Loucy (cell line): ENCODE measurements around the gene PIGN.

Experiments
- H2AFZ ChIP-seq: fragments of 200-600 bp; sonication (generic); 2 replicates; pipeline ENCODE4 v1.6.0; 2016; ENCODE audit warnings: antibody characterized with exemption, mild to moderate bottlenecking, low read length, moderate library complexity
- H3F3A ChIP-seq: fragments of 200-600 bp; 2 replicates; pipeline ENCODE4 v1.6.0; 2016; ENCODE audit warnings: antibody characterized with exemption, low read depth, mild to moderate bottlenecking
- H3K27me3 ChIP-seq: fragments of 200-600 bp; sonication (generic); 2 replicates; pipeline ENCODE4 v1.6.1; 2014; ENCODE audit warnings: low read length, mild to moderate bottlenecking; ENCODE audit not compliant: insufficient read depth, poor library complexity, severe bottlenecking
- H3K36me3 ChIP-seq: fragments of 200-600 bp; sonication (generic); 2 replicates; pipeline ENCODE4 v1.6.1; 2016; ENCODE audit warnings: low read length; ENCODE audit not compliant: insufficient read depth
- H3K4me1 ChIP-seq: fragments of 200-600 bp; sonication (generic); 2 replicates; pipeline ENCODE4 v1.5.1; 2014; ENCODE audit warnings: low read length, mild to moderate bottlenecking; ENCODE audit not compliant: insufficient read depth, poor library complexity, severe bottlenecking
- H3K4me2 ChIP-seq: fragments of 200-600 bp; sonication (generic); 2 replicates; pipeline ENCODE4 v1.6.0; 2014; ENCODE audit warnings: antibody characterized with exemption, low read length, low read depth, mild to moderate bottlenecking; ENCODE audit not compliant: poor library complexity, severe bottlenecking
- H3K4me3 ChIP-seq: fragments of 200-600 bp; sonication (generic); 2 replicates; pipeline ENCODE4 v1.5.1; 2014; ENCODE audit warnings: low read length, mild to moderate bottlenecking, mixed read lengths; ENCODE audit not compliant: poor library complexity, severe bottlenecking
- H3K79me2 ChIP-seq: fragments of 200-600 bp; sonication (generic); 2 replicates; pipeline ENCODE4 v1.6.1; 2014; ENCODE audit warnings: low read length; ENCODE audit not compliant: insufficient read depth
- H3K9ac ChIP-seq: fragments of 200-600 bp; sonication (generic); 2 replicates; pipeline ENCODE4 v1.6.0; 2014; ENCODE audit warnings: mild to moderate bottlenecking, low read depth, low read length, moderate library complexity; ENCODE audit not compliant: poor library complexity, severe bottlenecking
- H3K9me2 ChIP-seq: fragments of 200-600 bp; sonication (generic); replicated peaks from 2 replicates; pipeline ENCODE4 v1.6.1; 2016; ENCODE audit warnings: low read depth, low read length, mixed read lengths
- H3K9me3 ChIP-seq: fragments of 200-600 bp; sonication (generic); 2 replicates; pipeline ENCODE4 v1.6.1; 2014; ENCODE audit warnings: mild to moderate bottlenecking, antibody characterized with exemption, low read length, low read depth; ENCODE audit not compliant: insufficient read depth
- H4K20me1 ChIP-seq: fragments of 200-600 bp; sonication (generic); 2 replicates; pipeline ENCODE4 v1.6.0; 2014; ENCODE audit warnings: antibody characterized with exemption, low read length, mild to moderate bottlenecking; ENCODE audit not compliant: insufficient read depth, poor library complexity, severe bottlenecking
- EZH2phosphoT487 ChIP-seq: fragments of 200-600 bp; IDR thresholded peaks from 2 replicates; pipeline ENCODE4 v1.6.1; 2018; ENCODE audit warnings: antibody characterized with exemption, mild to moderate bottlenecking, moderate library complexity, borderline replicate concordance
- TF ChIP-seq, protein P1 (sequence below): fragments of 200-600 bp; sonication (generic); conservative IDR thresholded peaks from 2 replicates; pipeline ENCODE4 v1.5.1; 2014; ENCODE audit warnings: mild to moderate bottlenecking, antibody characterized with exemption, low read length

PIGN gene

DNA sequence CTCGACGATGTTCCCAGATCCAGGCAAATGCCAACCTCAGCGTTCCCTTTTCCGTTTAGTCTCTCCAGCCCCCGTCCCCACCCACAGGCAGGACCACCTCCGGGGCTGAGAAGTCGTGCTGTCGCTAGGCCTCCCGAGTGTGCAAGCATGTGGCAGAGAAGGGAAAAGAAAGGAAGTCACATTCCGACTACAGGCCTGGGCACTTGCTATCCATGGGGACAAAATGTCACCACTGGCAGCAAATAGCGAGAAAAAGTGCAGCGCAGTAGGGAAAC is 420 bp downstream of the PIGN start:
- H3K9me2 ChIP-seq = no peaks in the 10 kb centered on the region

DNA sequence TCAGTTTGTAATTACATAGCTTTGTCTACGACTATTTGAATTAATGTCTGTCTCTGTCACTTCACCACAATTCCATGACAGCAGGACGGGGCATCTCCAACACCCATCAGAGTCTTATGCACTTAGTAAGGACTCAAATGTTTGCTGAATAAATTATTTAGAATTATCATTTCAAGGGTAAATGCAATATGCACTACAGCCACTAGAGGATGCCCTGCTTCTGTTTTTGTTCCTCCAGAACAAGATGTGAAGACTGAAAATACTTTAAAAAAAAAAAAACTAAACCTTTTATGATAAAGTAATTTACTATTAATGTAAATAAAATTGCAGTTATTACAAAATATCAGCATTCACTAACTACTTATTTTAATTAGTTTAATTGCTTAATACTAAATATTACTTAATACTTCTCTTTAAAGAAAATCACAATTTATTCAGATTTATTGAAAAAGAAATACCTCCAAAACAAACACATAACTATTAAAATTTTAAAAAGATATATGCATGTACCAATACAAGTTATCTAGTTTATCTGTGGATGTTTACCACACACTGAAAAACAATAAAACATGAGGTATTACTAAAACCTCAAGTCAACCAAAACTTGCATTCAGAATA is 3.2 kb downstream of the PIGN start:
- peaks cover 7% of the 10 kb centered on the region for H3K27me3 ChIP-seq
- peak overlapping the region; percentile 95 for H3K4me2 ChIP-seq
- peak overlapping the region; percentile 39 for H3K4me3 ChIP-seq
- H3K36me3 ChIP-seq = no peaks in the 10 kb centered on the region
- H3K4me1 ChIP-seq = peaks cover 23% of the 10 kb centered on the region
- H3K9me3 ChIP-seq = no peaks in the 10 kb centered on the region
- H3F3A ChIP-seq = no peaks in the 10 kb centered on the region
- H2AFZ ChIP-seq = no peak overlapping the region
- no peaks in the 10 kb centered on the region for H3K9me2 ChIP-seq
- H3K9ac ChIP-seq = no peak overlapping the region
- peaks cover 43% of the 10 kb centered on the region for H3K79me2 ChIP-seq
- H4K20me1 ChIP-seq = peaks cover 15% of the 10 kb centered on the region
- TF ChIP-seq, protein P1, sequence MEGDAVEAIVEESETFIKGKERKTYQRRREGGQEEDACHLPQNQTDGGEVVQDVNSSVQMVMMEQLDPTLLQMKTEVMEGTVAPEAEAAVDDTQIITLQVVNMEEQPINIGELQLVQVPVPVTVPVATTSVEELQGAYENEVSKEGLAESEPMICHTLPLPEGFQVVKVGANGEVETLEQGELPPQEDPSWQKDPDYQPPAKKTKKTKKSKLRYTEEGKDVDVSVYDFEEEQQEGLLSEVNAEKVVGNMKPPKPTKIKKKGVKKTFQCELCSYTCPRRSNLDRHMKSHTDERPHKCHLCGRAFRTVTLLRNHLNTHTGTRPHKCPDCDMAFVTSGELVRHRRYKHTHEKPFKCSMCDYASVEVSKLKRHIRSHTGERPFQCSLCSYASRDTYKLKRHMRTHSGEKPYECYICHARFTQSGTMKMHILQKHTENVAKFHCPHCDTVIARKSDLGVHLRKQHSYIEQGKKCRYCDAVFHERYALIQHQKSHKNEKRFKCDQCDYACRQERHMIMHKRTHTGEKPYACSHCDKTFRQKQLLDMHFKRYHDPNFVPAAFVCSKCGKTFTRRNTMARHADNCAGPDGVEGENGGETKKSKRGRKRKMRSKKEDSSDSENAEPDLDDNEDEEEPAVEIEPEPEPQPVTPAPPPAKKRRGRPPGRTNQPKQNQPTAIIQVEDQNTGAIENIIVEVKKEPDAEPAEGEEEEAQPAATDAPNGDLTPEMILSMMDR = peak; percentile 92
- TF ChIP-seq EZH2phosphoT487 = no peak

More for the DNA sequence above, 420 bp downstream of the PIGN start:
- H3K9ac ChIP-seq = peak overlapping the region; percentile 80
- peak overlapping the region; percentile 99 for H3K4me3 ChIP-seq
- H3K4me1 ChIP-seq = peaks cover 44% of the 10 kb centered on the region
- H2AFZ ChIP-seq = peak overlapping the region; percentile 94
- H3K79me2 ChIP-seq = peaks cover 65% of the 10 kb centered on the region
- peak overlapping the region; percentile 95 for H3K4me2 ChIP-seq
- TF ChIP-seq, protein P1 = no peak
- no peak for TF ChIP-seq EZH2phosphoT487
- no peaks in the 10 kb centered on the region for H3K9me3 ChIP-seq
- no peaks in the 10 kb centered on the region for H3K36me3 ChIP-seq
- H3K27me3 ChIP-seq = peaks cover 7% of the 10 kb centered on the region
- H3F3A ChIP-seq = no peaks in the 10 kb centered on the region
- peaks cover 37% of the 10 kb centered on the region for H4K20me1 ChIP-seq

DNA sequence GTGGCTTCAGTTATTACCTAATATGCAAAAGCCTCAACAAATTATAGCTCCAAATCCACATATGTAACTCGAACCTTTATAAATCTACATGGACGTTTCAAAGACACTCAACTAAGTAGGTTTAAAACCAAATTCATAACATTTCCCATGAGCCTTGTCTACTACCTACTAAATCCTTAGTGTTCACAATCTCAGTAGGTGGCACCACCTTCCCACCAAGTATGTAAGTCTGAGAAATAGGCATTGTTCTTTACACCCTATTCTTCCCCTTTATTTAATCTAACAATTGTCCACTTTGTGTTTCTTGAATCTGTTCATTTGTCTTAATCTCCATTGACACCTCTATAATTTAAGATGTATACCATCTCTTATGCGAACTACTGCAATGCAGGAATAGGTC is 4.6 kb downstream of the PIGN start:
- H2AFZ ChIP-seq = no peak overlapping the region
- no peak overlapping the region for H3K4me3 ChIP-seq
- no peaks in the 10 kb centered on the region for H3K9me2 ChIP-seq
- no peaks in the 10 kb centered on the region for H3K36me3 ChIP-seq
- peaks cover 4% of the 10 kb centered on the region; the same call in 1 of the 2 replicates for H3F3A ChIP-seq
- no peaks in the 10 kb centered on the region for H3K9me3 ChIP-seq
- peaks cover under 1% of the 10 kb centered on the region for H3K27me3 ChIP-seq
- no peak overlapping the region for H3K9ac ChIP-seq
- H4K20me1 ChIP-seq = peaks cover under 1% of the 10 kb centered on the region
- H3K4me1 ChIP-seq = peaks cover 32% of the 10 kb centered on the region
- H3K79me2 ChIP-seq = peaks cover 28% of the 10 kb centered on the region
- TF ChIP-seq, protein P1 = peak; percentile 58
- TF ChIP-seq EZH2phosphoT487 = no peak
- H3K4me2 ChIP-seq = no peak overlapping the region
